Sigmoid colon (tissue), 4 donors: ENCODE results near the gene SPG7.

Experiments used
- CTCF ChIP-seq, 4 experiments: fragments of 450-650 bp in 3 of 4; fragments of 200-600 bp in 1 of 4; IDR thresholded peaks; one replicate each; pipeline ENCODE4 v1.5.1; 2016 to 2019; ENCODE audit warnings: antibody characterized with exemption in 4 of 4, mild to moderate bottlenecking in 3 of 4, moderate library complexity in 2 of 4
- EP300 ChIP-seq, 4 donors: sonication (generic); formaldehyde crosslinking; IDR thresholded peaks; one replicate each; pipeline ENCODE4 v1.6.1; 2017; ENCODE audit warnings: antibody characterized with exemption in 4 of 4
- POLR2A ChIP-seq, 2 donors: fragments of 450-650 bp; IDR thresholded peaks; one replicate each; pipeline ENCODE4 v1.6.1; 2016; ENCODE audit warnings: antibody characterized with exemption in 2 of 2, mild to moderate bottlenecking in 2 of 2, moderate library complexity in 2 of 2

DNA sequence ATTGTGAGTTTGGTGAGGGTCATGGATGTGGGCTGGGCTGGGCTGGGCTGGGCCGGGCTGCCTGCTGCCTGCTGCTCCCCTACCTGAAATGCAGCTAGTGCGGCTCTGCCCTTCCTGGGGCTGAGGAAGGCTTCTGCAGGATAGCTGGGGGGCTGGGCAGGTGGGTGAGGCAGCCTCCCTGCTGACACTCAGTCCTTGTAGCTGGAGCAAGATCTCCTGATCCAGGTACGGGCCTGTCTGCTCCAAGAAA is 57.0 kb downstream of the SPG7 start:
- TF ChIP-seq CTCF (IDR thresholded peaks at IDR 0.05), result no peak
- no peak for TF ChIP-seq POLR2A (IDR thresholded peaks at IDR 0.05)
- no peak for TF ChIP-seq EP300 (IDR thresholded peaks at IDR 0.05)
